CD4-positive, alpha-beta T cell (primary cell): ENCODE results near the gene MX2. TPM values are rescaled to one million over a fixed set of nuclear protein-coding genes. Genes with fewer than 3 reads are reported as not detected.

ENCODE experiments used
- ATAC-seq: fragments of 200-7000 bp; cut with Tn5 transposase; one replicate; pipeline ENCODE4 v1.10.0; 2022; ENCODE audit warnings: mild to moderate bottlenecking; ENCODE audit not compliant: poor library complexity
- CTCF ChIA-PET: fragments of 350-600 bp; sonication (Branson Sonifier 250); formaldehyde crosslinking; loops from one replicate; lab custom pipeline; 2021; ENCODE audit warnings: antibody characterized with exemption, inconsistent platforms; lab: Charles Lee
- POLR2A ChIA-PET: fragments of 350-600 bp; sonication (Branson Sonifier 250); formaldehyde crosslinking; loops from one replicate; lab custom pipeline; 2021; ENCODE audit warnings: antibody characterized with exemption, inconsistent platforms; lab: Charles Lee
- DNase-seq, 14 experiments: peaks; one replicate each; pipeline ENCODE4 v3.0.0-alpha.2; 2013 to 2020; ENCODE audit warnings: mixed read lengths in 2 of 14
- H3K27ac ChIP-seq, 2 donors: one replicate each; pipeline versions ENCODE4 v1.5.1 to v1.7.0; 2013; ENCODE audit warnings: low read length in 2 of 2, low read depth in 1 of 2, mild to moderate bottlenecking in 1 of 2
- H3K27me3 ChIP-seq, 2 experiments: 1 replicate in 1 of 2; 2 replicates in 1 of 2; pipeline versions ENCODE4 v1.6.1 to v1.7.0; 2013; ENCODE audit warnings: low read length in 2 of 2, control low read depth in 1 of 2, mild to moderate bottlenecking in 1 of 2, moderate library complexity in 1 of 2; ENCODE audit not compliant: insufficient read depth in 2 of 2, control insufficient read depth in 1 of 2
- H3K36me3 ChIP-seq: one replicate; pipeline ENCODE4 v1.6.1; 2013; ENCODE audit warnings: low read length, control low read depth; ENCODE audit not compliant: insufficient read depth
- H3K4me1 ChIP-seq: one replicate; pipeline ENCODE4 v1.6.1; 2013; ENCODE audit warnings: low read length, control low read depth; ENCODE audit not compliant: insufficient read depth
- H3K4me3 ChIP-seq: one replicate; pipeline ENCODE4 v1.5.1; 2013; ENCODE audit warnings: mild to moderate bottlenecking, low read length, moderate library complexity
- H3K9me3 ChIP-seq, 2 experiments: 1 replicate in 1 of 2; 2 replicates in 1 of 2; pipeline versions ENCODE4 v1.6.1 to v1.7.0; 2013; ENCODE audit warnings: low read length in 2 of 2, mild to moderate bottlenecking in 2 of 2, control low read depth in 1 of 2, moderate library complexity in 1 of 2; ENCODE audit not compliant: control insufficient read depth in 1 of 2, insufficient read depth in 1 of 2
- H3K27ac Mint-ChIP-seq: one replicate; pipeline ENCODE4 v1.8.0; 2020; ENCODE audit warnings: mixed read lengths
- H3K27me3 Mint-ChIP-seq: one replicate; pipeline ENCODE4 v1.8.0; 2021; ENCODE audit warnings: mixed read lengths
- H3K36me3 Mint-ChIP-seq: one replicate; pipeline ENCODE4 v1.8.0; 2021; ENCODE audit warnings: low read depth, mixed read lengths
- H3K4me1 Mint-ChIP-seq: one replicate; pipeline ENCODE4 v1.8.0; 2021; ENCODE audit warnings: low read depth, mixed read lengths
- H3K4me3 Mint-ChIP-seq: one replicate; pipeline ENCODE4 v1.8.0; 2020; ENCODE audit warnings: mild to moderate bottlenecking, mixed read lengths
- H3K9me3 Mint-ChIP-seq: one replicate; pipeline ENCODE4 v1.8.0; 2020; ENCODE audit warnings: mixed read lengths
- CTCF ChIP-seq: fragments of 200-600 bp; IDR thresholded peaks from one replicate; pipeline ENCODE4 v1.8.0; 2022; ENCODE audit warnings: antibody characterized with exemption, mild to moderate bottlenecking
- intact Hi-C, 2 experiments: fragments of 100-400 bp; cut with DNase I in 1 of 2; cut with micrococcal nuclease in 1 of 2; formaldehyde crosslinking; loops; one replicate each; pipeline versions ENCODE4 v1.15.1 to v1.9.0; 2023 to 2025; cut with DNase I, micrococcal nuclease
- total RNA-seq, 174 experiments: library from RNA in 2 of 174; stranded (reverse) in 2 of 174; gene quantifications; one replicate each; pipeline ENCODE4 v1.2.3 and lab custom pipeline; 2021 to 2026

MX2 gene
- total RNA-seq, 2 experiments from 2014 or later: 77.8 to 87.1 TPM

- Histone ChIP-seq H3K4me3 (no peak overlapping the region), H3K36me3 (peaks cover 45% of the 10 kb centered on the region), H3K9me3 (peaks cover 0 to under 1% of the 10 kb centered on the region in 2 experiments), H3K27ac (no peak overlapping the region), H3K4me1 (peaks cover 80% of the 10 kb centered on the region), H3K27me3 (no peaks in the 10 kb centered on the region)
- DNase-seq (no peak), ATAC-seq (no peak)
- POLR2A ChIA-PET: no interaction called here
- Mint-ChIP-seq H3K9me3 (no peaks in the 10 kb centered on the region), H3K4me1 (peaks cover 95% of the 10 kb centered on the region), H3K27me3 (no peaks in the 10 kb centered on the region), H3K36me3 (peaks cover 77% of the 10 kb centered on the region), H3K27ac (peak overlapping the region; percentile 98), H3K4me3 (peak overlapping the region; percentile 32)
- no peak for TF ChIP-seq CTCF
- CTCF ChIA-PET: no interaction called here
- intact Hi-C loops: no loop called here
Measured at GRCh38 chr21:41365377-41366107, 3.7 kb downstream of the MX2 start.

GRCh38 chr21:41366522-41367151 is 4.8 kb downstream of the MX2 start:
- peak in 5 of 14 experiments; percentile 13 to 74 (median 31) for DNase-seq
- ChIA-PET POLR2A (interaction anchor here (1.5 kb wide), 1 partner anchor 59 kb away, joined by 4 read pairs; no protein-coding TSS in a partner anchor), CTCF (interaction anchor here (0.9 kb wide), 1 partner anchor 83 kb away, joined by 4 read pairs; no protein-coding TSS in a partner anchor)
- no peak overlapping the region for H3K27ac ChIP-seq
- no peak for TF ChIP-seq CTCF
- no peak overlapping the region for H3K4me3 ChIP-seq
- Mint-ChIP-seq H3K9me3 (no peaks in the 10 kb centered on the region), H3K36me3 (peaks cover 82% of the 10 kb centered on the region), H3K4me3 (peak overlapping the region; percentile 56), H3K4me1 (peaks cover 96% of the 10 kb centered on the region), H3K27me3 (no peaks in the 10 kb centered on the region), H3K27ac (peak overlapping the region; percentile 98)
- peaks cover 82% of the 10 kb centered on the region for H3K4me1 ChIP-seq
- no peaks in the 10 kb centered on the region for H3K27me3 ChIP-seq
- H3K9me3 ChIP-seq: no peaks in the 10 kb centered on the region
- intact Hi-C loops: no loop called here
- H3K36me3 ChIP-seq: peaks cover 45% of the 10 kb centered on the region
- ATAC-seq: no peak

GRCh38 chr21:41367301-41367944 is 5.6 kb downstream of the MX2 start:
- H3K27ac ChIP-seq: peak overlapping the region; percentile 13 to 60
- no peaks in the 10 kb centered on the region for H3K9me3 ChIP-seq
- Mint-ChIP-seq H3K9me3 (no peaks in the 10 kb centered on the region), H3K4me1 (peaks cover 96% of the 10 kb centered on the region), H3K27me3 (no peaks in the 10 kb centered on the region), H3K4me3 (peak overlapping the region; percentile 56), H3K27ac (peak overlapping the region; percentile 98), H3K36me3 (peaks cover 74% of the 10 kb centered on the region)
- DNase-seq (no peak), ATAC-seq (no peak)
- no peak for TF ChIP-seq CTCF
- no peaks in the 10 kb centered on the region for H3K27me3 ChIP-seq
- peaks cover 76% of the 10 kb centered on the region for H3K4me1 ChIP-seq
- ChIA-PET CTCF (interaction anchor here (0.9 kb wide), 1 partner anchor 84 kb away, joined by 4 read pairs; no protein-coding TSS in a partner anchor), POLR2A (interaction anchor here (1.5 kb wide), 1 partner anchor 58 kb away, joined by 4 read pairs; no protein-coding TSS in a partner anchor)
- peaks cover 45% of the 10 kb centered on the region for H3K36me3 ChIP-seq
- H3K4me3 ChIP-seq: no peak overlapping the region
- intact Hi-C loops: no loop called here
